GM19193 (cell line): ENCODE data around the gene FSD1L.

Source experiments
- POLR2A ChIP-seq: IDR thresholded peaks from 4 replicates; pipeline ENCODE4 v1.6.1; 2011; ENCODE audit not compliant: insufficient read depth, insufficient read length; ENCODE audit errors: extremely low read depth

Gene FSD1L

GRCh38 chr9:105447814-105448812, at the start of gene FSD1L:
FSD1L (plus strand) TSS chr9:105448034; CDS start chr9:105448221, 187 bp downstream.
- TF ChIP-seq POLR2A = peak; percentile 66

- TF ChIP-seq POLR2A = no peak
Measured at GRCh38 chr9:105399117-105399516, 48.7 kb upstream of the FSD1L start.

- no peak for TF ChIP-seq POLR2A
Measured at GRCh38 chr9:105401651-105402050, 46.2 kb upstream of the FSD1L start.

- TF ChIP-seq POLR2A = no peak
Measured at GRCh38 chr9:105403552-105404248, 44.1 kb upstream of the FSD1L start.

- TF ChIP-seq POLR2A = no peak
Measured at GRCh38 chr9:105405514-105406131, 42.2 kb upstream of the FSD1L start.

GRCh38 chr9:105406369-105406768, 41.5 kb upstream of the FSD1L start:
- no peak for TF ChIP-seq POLR2A

GRCh38 chr9:105413525-105413924, 34.3 kb upstream of the FSD1L start:
- TF ChIP-seq POLR2A = no peak

GRCh38 chr9:105414947-105415661, 32.7 kb upstream of the FSD1L start:
- TF ChIP-seq POLR2A = no peak

GRCh38 chr9:105415662-105415980, 32.2 kb upstream of the FSD1L start:
- TF ChIP-seq POLR2A = no peak

GRCh38 chr9:105416840-105417239, 31.0 kb upstream of the FSD1L start:
- TF ChIP-seq POLR2A = no peak

GRCh38 chr9:105418588-105419500, 29.0 kb upstream of the FSD1L start:
- TF ChIP-seq POLR2A = no peak

- no peak for TF ChIP-seq POLR2A
Measured at GRCh38 chr9:105419816-105420597, 27.8 kb upstream of the FSD1L start.

GRCh38 chr9:105421154-105421553, 26.7 kb upstream of the FSD1L start:
- no peak for TF ChIP-seq POLR2A

- no peak for TF ChIP-seq POLR2A
Measured at GRCh38 chr9:105421864-105422263, 26.0 kb upstream of the FSD1L start.
